DMS79 treated with DMSO at 0.1 percent for 48 hours (cell line): ENCODE measurements around the gene CACNA1I.

Experiments used
- DNase-seq: peaks from one replicate; lab custom pipeline; 2025; lab: John Stamatoyannopoulos, UW

CACNA1I gene

GRCh38 chr22:39669432-39669831, 98.9 kb downstream of the CACNA1I start:
- DNase-seq = no peak

GRCh38 chr22:39671936-39672335, 101.4 kb downstream of the CACNA1I start:
- DNase-seq = no peak

GRCh38 chr22:39674536-39674935, 104.0 kb downstream of the CACNA1I start:
- DNase-seq = no peak

GRCh38 chr22:39675947-39676346, 105.4 kb downstream of the CACNA1I start:
- DNase-seq = no peak

- DNase-seq = no peak
These were observed 107.4 kb downstream of the CACNA1I start for GRCh38 chr22:39677967-39678366.

- DNase-seq = no peak
These were observed 108.4 kb downstream of the CACNA1I start for GRCh38 chr22:39678862-39679490.

GRCh38 chr22:39679652-39680051, 109.1 kb downstream of the CACNA1I start:
- DNase-seq = no peak

- DNase-seq = no peak
These were observed 109.9 kb downstream of the CACNA1I start for GRCh38 chr22:39680486-39680885.

GRCh38 chr22:39681038-39681861, 110.7 kb downstream of the CACNA1I start:
- no peak for DNase-seq

- no peak for DNase-seq
These were observed 112.4 kb downstream of the CACNA1I start for GRCh38 chr22:39682994-39683393.

GRCh38 chr22:39683639-39684038, 113.1 kb downstream of the CACNA1I start:
- no peak for DNase-seq

GRCh38 chr22:39684702-39685281, 114.2 kb downstream of the CACNA1I start:
- no peak for DNase-seq

GRCh38 chr22:39685336-39686177, 115.0 kb downstream of the CACNA1I start:
- DNase-seq = no peak

- no peak for DNase-seq
These were observed 115.6 kb downstream of the CACNA1I start for GRCh38 chr22:39686178-39686620.

GRCh38 chr22:39686776-39687525, 116.4 kb downstream of the CACNA1I start:
- DNase-seq = no peak

- DNase-seq = no peak
These were observed 117.7 kb downstream of the CACNA1I start for GRCh38 chr22:39688186-39688785.

- DNase-seq = no peak
These were observed 118.9 kb downstream of the CACNA1I start for GRCh38 chr22:39689421-39689820.

- DNase-seq = no peak
These were observed 120.5 kb downstream of the CACNA1I start for GRCh38 chr22:39690881-39691605.

- no peak for DNase-seq
These were observed 123.5 kb downstream of the CACNA1I start for GRCh38 chr22:39693943-39694500.
